ENCODE measurements around the gene TRIM16. TPM values are rescaled to one million over a fixed set of nuclear protein-coding genes. Genes with fewer than 3 reads are reported as not detected.
A peak's percentile ranks its signal among the peaks of the same experiment; 100 is the strongest.
"Not testable (repeated sequence)": the region's sequence is repeated elsewhere in the genome, so short reads cannot be mapped to it uniquely, and the experiment has no call there.

Gene TRIM16
- total RNA-seq, 1 experiment from 2014 or later = 106 TPM

DNA sequence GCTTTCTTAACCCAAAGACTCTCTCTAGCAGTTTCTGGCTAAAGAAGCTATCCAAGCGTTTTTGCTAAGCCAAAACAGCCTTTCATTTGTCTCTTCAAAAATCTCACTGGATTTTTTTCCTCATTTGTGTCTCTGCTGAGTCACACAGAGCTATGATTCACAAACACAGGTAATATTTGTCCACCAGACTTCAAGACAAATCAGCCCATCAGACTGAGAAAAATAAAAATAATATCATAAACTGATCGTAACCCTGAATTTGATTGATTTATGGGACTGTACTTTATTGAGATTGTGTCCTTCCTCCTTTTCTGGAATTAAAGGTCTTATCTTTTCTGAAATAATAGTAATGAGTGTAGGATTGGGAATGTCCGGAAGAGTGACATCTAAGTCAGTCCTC lies 25.8 kb downstream of the TRIM16 start:
- DNase-seq (ENCODE audit: low read depth) = no peak

DNA sequence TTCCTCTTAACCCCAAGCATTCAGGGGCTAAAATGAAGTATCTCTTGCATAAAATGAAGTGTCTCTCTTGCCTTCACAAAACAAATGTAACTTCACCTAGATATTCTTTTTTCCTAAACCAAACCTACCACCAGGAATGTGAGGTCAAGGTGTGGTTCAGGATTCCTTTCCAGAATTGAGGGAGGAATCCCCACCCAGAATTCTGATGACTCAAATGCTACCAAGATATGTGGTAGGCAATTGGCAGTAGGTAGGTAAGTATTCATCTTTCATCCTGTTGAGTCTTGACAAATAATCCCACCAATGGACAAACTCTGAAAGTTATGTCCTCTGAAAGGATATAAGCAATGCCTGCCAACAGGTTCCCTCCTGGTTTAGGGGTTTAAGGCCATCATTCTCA lies 26.2 kb downstream of the TRIM16 start:
- DNase-seq (ENCODE audit: low read depth) = no peak

DNA sequence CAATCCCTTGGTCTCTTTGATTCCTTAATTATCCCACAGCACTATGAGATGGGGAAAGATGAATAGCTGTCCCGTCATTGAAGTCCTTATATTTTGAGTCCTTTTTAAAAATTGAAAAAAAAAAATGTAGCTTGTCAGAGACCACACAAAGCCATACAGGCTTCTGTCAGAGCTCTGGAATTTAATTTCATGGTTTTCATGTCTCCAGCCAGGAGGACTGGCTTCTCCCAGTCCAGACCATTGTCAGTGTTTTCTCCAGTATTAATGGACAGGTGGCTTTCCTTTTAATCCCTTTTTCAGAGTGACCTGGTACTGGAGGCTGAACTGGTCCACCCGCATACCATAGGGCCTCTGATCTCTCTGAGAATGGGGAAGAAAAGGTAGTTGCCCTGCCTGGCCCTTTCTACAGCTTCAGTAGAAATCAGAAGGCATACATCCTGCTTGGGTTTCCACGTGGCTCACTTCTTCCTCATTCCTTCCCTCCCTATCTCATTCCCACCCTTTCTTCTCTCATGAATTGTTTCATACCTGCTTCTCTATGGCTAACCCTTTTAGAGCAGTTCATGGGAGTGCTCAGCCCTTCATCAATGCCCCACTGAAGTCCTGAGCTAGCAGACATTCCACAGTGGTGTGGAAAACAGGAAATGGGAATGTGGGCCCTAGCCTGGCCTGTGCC lies 29.1 kb downstream of the TRIM16 start:
- no peak for DNase-seq (ENCODE audit: low read depth)

DNA sequence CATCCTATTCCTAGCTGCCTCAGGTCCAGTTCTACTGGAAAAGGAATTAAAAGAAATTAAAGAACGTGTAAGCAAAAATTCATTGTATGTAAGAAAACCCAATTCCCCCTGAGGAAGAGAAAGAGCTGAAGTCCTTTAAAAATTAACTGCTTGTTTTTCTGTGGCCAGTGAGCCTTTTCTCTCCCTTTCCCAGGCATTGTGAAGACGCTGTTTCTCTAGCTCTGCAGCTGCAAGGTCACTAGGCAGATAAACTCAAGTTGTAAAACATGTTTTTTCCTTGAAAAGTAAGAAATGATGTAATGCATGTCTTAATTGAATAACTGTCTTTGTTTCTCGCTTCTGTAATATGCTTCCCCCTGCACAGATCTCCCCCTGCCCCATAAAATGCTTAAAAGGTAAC lies 29.7 kb downstream of the TRIM16 start:
- not testable (repeated sequence) for DNase-seq (ENCODE audit: low read depth)

DNA sequence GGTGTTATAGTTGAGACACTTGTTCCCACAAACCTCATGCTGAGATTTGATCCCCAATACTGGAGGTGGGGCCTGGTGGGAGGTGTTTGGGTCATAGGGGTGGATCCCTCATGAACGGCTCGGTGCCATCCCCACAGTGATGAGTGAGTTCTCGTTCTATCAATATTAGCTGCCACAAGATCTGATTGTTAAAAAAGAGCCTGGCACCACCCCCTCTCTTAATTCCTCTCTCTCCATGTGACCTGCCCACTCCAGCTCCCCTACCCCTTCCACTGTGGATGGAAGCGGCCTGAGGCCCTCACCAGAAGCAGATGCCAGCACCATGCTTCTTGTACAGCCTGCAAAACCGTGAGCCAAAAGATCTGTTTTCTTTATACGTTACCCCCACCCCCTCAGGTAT lies 31.2 kb downstream of the TRIM16 start:
- DNase-seq (ENCODE audit: low read depth) = no peak

DNA sequence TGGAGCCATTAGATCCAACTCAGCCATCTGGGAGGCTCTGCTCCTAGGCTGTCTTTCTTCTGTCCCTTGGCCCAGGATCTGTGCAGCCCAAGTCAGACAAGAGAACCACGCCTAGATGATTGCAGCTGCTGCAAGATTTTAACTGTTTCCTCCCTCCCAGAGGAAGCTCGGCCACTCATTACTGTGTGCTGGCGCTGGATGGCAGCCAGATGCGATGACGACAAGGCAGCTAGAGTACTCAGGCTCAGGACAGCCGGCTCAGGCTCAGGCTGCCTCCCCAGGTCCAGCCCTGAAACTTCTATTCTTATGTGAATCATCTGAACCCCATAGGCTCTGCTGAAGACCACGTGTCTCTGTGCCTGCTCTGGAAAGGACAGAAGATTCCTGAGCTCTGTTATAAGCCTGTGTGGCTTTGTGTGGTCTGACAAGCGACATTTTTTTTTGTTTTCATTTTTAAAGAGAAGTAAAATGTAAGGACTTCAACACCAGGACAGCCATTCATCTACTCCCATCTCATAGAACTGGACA lies 32.5 kb downstream of the TRIM16 start:
- peak; percentile 100 for DNase-seq (ENCODE audit: low read depth)

DNA sequence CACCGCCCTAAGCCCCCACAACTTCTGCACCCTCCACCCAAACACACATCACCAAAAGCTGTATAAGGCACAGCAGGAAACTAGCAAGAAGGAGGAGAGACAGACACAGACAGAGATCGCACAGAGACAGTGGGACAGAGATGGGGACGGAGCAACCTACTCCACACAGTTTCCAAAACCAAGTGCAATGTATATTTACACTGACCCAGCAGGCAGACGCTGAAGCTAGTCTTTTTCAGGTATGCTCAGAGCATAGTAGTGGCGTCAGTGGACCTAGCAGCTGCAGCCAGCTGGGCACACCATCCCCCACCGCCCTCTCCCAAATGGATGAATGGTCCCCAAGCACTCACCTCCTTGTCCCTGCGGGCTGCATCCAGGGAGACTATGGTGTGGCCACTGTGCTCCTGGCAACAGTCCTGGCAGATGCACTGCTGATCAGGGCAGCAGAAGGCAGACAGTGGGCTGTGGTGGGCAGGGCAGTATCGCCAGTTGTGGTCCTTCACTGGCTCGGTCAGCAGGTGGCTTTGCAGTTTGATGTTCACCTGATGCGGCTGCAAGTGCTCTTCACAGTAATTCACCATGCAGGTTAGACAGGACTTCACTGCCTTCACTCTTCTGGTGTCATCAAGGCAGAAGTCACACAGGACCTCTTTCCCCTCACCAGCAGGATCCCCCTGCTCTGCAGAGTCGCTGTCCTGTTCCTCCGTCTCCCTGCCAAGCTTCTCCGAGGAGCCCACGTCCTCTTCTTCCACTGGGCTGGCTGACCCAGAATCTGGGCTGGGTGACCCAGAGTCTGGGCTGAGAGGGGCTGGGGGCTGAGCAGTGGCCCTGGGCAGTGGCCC lies 33.1 kb downstream of the TRIM16 start:
- peak; percentile 30 for DNase-seq (ENCODE audit: low read depth)

DNA sequence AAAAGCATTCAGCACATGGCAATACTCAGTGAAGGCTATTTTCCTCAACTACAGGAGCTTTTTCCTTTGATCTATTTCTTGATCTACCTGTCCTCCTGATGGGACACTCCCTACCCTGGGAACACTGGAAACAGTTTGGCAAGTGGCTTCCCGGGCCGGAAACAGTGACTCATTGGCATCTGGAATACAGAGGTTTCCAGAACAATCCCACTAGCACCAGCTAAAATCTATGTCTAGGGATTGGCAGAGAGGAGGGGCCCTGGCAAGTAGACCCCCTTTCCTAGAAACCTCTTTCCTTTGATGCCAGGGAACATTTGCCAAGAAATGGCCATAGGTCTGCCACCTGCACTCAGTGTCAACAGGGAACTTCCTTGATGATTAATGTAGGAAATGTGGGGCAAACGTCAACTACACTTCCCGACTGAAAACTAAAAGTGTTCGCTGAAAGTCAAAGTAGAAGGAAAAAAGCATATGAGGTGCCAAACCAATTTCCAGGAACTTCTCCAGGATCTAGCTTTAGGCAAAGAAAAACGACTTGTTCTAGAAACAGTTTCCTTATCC lies 34.2 kb downstream of the TRIM16 start:
- DNase-seq (ENCODE audit: low read depth) = peak; percentile 76

DNA sequence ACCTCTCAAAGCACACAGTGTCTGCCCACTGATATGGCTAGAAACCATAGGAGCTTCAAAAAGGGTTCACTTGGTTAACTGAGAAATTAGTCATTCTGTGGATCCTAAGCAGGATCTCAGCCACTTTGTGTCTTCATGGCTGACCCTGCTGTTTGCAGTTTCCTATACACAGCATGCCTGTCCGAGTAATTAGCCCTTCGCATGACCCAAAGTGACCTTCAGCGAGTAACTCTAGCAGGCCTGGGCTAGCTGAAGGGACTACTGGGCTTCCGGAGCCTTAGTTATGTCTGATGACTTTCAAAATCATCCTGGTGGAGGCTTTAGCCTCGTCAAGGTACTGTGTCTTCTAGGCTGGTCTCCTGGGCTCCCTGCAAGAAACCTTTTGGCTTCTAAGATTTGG lies 35.7 kb downstream of the TRIM16 start:
- peak; percentile 16 for DNase-seq (ENCODE audit: low read depth)

DNA sequence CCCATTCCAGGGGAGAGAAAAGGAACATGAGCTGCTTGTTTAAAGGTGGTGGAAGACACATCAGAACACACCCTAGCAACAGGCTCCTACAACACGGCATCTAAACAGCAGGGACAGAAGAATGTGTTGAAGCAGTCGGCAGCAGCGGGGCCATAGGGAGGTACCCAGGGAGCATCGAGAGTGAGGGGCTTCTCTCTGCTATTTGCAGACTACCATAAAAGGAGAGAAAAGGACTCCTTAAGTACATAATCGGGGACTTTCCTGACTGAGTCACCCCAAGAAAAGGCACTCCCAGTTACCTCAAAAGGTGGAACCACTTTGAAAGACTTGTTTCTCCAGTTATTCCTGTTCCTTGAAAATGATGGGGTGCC lies 38.2 kb downstream of the TRIM16 start:
- peak; percentile 76 for DNase-seq (ENCODE audit: low read depth)

DNA sequence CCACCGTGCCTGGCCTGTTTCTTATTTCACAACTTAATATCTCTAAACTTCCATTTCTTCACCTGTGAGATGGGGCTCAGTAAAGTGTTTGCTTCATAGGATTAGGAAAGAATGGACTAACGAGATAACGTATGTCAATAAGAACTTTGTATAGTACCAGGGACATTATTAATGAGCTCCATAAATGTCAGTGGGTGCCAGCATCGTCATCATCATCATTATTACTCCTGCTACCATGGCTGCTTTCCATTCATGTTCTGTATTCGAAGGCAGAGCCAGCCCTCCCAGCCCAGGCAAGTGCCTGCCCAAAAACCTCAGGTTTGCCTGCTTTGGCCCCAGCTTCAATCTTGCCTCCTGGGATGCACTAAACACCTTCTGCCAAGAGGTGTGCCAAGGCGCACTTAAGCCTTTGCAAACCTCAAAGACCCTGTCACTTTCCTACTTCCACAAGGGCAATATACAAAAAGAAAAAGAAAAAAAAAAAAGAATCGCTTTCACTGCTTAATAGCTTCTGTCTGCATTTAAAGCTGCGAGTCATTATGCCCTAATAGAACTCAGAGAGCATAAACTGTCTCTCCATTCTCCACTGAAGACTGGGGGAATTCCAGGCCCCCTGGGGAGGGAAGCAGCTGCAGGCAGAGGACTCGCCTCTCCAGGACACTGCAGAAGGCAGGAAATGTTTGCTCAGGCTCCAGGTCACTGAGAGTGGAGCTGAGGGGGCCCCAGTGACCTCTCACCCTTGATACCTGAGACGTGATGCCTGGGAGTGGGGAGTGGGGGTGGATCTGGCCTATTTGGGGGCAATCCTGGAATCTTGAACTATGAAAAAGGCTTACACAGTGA lies 38.8 kb downstream of the TRIM16 start:
- DNase-seq (ENCODE audit: low read depth) = peak; percentile 84

DNA sequence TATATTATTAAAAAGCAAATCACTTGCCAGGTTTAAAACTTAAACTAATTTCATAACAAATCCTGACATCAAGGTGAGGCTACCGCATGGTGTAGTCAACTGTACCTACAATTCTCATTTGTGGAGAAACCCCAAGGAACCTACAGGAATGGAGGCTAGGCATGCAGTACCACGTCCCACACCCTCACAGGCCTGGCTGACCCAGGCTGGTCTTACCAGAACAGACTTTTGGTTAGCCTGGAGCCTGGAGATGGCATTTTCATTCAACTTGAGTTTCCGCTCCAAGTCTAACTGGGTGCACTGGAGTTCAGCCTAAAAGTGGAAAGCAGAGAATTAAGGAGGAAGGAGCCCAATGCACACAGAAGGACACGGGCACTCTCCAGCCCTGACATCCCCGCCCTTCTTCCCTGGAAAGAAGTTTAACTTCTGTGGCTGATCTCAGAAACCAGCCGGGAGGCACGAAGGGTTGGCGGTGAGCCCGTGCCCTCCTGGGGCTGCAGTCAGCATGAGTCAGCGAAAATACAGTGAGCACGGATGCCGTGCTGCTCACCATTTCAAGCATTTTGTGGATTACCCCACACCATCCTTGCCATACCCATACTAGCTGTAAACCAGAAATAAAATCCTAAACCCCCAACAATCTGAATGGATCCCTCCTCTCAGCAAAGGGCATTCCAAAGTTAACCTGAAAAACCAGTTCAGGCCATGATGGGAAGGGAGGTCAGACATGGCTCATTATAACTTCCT lies 41.4 kb downstream of the TRIM16 start:
- not testable (repeated sequence) for DNase-seq (ENCODE audit: low read depth)

DNA sequence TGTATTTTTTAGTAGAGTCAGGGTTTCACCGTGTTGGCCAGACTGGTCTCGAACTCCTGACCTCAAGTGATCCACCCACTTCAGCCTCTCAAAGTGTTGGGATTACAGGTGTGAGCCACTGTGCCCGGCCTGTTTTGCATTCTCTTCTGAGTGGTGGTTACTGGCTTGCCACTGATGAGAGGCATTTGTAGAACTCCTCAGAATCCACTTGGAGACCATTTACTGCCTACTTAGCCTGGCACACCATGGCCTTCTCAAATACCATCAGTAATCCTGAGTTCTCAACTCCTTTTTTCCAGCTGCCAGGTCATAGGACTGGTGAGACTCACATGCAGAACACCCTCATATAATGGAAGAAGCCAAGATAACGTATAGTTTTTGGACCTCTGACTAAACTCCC lies 42.1 kb downstream of the TRIM16 start:
- DNase-seq (ENCODE audit: low read depth) = not testable (repeated sequence)

DNA sequence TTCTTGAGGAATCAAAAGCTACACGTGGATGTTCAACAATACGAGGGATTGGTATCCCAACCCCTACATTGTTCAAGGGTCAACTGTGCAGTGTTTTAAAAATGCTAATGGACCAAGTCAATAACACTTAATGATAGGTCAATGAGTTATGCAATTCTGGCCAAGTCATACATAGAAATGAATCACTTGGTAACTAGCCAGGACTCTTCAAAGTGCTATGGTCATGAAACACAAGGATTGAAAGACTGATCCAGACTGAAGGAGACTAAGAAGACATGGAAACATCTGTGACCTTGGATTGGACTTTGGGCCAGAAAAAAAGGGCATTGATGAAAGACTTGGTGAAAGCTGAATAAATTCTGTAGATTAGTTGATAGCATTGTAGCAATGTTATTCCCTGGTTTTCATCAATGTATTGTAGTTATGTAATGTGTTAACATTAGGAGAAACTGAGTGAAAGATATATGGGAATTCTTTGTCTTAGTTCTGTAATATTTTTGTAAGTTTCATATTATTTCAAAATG lies 53.1 kb downstream of the TRIM16 start:
- DNase-seq (ENCODE audit: low read depth) = not testable (repeated sequence)

DNA sequence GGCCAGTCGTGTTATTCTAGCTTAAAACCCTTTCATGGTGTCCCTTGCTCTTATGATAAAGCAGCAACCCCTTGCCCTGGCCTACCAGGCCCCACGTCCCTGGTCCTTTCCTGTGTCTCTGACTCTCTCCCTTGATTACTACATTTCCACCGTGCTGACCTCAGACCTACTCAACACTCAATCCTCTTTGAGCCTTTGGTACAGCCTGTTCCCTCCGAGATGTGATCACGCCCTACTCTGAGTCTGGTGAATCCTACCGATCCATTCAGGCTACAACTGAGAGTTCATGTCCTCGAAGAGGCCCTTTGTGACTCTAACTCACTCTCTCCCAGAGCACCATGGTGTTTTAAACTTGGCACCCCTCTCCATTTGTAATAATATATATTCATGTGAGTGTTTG lies 54.1 kb downstream of the TRIM16 start:
- not testable (repeated sequence) for DNase-seq (ENCODE audit: low read depth)

DNA sequence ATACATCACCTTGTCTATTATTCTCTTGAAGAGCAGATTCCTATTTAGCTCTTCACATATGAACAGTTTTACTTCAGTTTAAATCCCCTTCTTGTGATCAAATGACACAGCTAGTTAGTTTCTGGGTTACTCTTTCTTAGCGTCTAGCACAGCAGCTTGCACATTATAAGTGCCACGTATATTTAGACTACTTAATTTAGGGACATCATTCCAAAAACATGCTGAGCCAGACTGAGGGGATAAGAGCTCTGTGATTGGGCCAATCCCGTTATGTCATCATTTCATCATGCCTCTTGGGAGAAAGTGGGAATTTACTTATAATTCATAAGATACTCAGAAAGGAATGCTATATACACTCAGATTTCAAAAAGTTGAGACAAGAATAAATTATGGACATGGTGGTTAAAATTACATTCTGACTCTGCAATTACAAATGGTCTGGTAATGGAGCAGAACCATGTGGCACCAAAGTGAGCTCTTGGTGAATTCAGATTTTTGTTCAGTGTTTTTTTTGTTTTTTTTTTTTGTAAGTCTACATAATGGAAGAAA lies 60.4 kb downstream of the TRIM16 start:
- not testable (repeated sequence) for DNase-seq (ENCODE audit: low read depth)

DNA sequence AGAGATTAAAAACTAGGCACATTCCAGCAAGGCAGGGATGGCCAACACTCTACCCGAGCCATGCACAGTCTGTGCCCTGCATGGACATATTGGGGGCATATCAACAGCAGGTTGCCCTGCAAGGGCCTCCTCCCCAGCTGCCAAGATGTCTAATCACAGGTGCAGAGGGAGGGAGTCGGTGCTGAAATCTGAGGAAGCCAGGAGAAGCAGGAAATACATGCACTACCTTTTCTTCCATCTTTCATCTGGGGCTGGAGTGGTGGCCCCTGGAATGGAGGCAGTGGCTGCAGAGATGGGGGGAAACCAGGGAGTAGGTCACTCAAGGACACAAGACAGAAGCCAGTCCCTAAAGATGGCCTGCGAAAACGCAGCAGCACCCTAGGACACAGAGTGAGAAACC lies 60.9 kb downstream of the TRIM16 start:
- DNase-seq (ENCODE audit: low read depth) = not testable (repeated sequence)

DNA sequence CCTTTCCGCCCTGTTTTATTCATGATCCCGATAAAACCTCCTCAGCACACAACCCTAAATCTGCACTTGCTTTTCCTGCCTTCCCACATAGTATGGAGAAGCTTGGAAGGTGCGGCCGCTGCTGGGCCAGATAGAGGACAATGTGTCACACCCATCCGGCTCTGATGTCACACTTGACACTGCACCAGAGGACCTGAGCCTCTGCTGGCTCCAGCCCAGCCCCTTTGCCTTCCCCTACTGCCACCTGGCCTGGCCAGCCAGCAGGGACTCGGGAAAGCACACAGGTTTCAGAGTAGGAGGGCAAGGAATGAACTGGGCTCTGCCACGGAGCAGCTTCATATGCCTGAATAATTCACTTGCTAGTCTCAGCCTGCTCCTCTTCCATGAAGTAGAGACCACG lies 62.0 kb downstream of the TRIM16 start:
- not testable (repeated sequence) for DNase-seq (ENCODE audit: low read depth)

DNA sequence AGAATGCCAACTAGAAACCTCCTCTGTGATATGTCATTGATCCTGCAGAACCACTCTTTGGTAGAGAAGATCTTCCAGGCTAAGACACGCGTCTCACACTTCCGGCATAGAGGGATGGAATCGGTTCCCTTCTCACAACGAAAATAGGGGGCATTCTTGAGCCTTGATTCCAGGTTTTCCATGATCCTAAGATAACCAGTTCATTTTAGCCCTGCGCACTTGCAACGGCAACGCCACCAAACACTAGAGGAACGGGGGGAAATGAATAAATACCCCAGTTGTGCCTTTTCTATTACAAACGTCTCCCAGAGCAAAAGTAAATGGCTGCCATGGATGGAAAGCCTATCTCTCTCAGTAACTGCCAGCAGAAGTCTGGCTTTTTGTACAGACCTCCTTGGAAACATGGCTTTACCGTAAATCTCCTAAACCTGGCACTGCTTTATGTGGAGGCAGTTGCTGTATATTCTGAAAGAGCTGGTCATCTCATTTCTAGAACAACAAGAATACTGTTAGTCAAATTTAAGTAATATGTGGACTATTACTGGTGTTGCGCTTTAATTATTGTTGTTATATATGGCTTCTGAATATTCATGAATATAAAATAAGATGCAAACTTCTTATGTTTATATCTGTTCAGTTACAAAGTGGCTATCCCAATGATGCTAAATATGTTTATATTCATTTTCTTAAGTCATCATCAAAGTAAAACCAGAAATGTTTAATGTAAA lies 64.6 kb downstream of the TRIM16 start, which contains the start of gene FBXW10B:
FBXW10B (minus strand) TSS at position 374 of the 728 bp plus-strand sequence; CDS start at position 182, 192 bp downstream.
- DNase-seq (ENCODE audit: low read depth) = not testable (repeated sequence)

DNA sequence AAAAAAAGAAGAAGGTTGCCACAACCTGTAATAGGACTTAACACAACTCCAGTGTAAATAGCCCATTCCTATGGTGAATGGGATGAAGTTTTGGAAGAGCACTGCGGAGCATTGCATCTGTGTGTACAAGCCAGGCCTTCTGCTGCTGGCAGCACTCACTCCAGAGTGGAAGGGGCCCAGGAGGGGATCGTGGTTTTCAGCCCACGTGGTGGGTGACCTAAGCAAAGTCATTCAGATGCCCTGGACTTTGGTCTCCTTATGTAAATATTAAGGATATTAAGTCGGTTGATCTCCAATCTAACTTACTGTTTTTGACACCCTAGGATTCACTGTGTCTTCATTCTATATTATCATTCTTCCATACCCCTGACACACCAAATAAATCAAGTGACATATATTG lies 67.3 kb downstream of the TRIM16 start:
- not testable (repeated sequence) for DNase-seq (ENCODE audit: low read depth)
